ENCODE measurements around the gene MSI2. TPM values are rescaled to one million over a fixed set of nuclear protein-coding genes. Genes with fewer than 3 reads are reported as not detected.

Gene MSI2
- total RNA-seq, 1 donor from 2014 or later, result 54.9 TPM

DNA sequence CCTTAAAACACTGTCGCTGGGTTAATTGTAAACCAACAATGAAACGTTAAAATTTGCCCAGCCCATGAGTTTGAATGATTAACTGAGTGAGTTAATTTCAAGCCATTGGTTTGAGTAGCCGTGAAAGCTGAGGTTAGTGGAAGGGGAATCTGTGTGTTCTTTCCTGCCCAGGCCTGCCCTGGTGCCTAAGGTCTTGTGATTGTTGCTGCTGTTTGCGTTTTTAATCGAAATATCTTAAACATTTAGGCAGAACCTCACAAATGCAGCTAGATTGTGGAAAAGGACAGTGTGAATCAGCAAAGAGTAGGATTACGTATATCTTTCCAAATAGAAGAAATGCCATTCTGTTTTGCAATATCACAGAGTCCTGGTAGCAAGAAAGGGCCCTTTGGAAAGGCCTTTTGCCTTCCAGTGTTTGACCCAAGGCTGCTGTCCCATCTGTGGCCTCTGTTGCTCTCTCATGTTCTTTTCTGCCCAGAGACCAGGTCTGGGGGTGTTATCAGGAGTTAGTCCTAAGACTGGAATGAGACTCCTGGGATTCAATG lies 113.8 kb downstream of the MSI2 start:
- no peak for DNase-seq

GRCh38 chr17:57370619-57371018 lies 114.3 kb downstream of the MSI2 start:
- no peak for DNase-seq

- DNase-seq, result no peak
Observed at GRCh38 chr17:57372156-57372555, 115.8 kb downstream of the MSI2 start.

DNA sequence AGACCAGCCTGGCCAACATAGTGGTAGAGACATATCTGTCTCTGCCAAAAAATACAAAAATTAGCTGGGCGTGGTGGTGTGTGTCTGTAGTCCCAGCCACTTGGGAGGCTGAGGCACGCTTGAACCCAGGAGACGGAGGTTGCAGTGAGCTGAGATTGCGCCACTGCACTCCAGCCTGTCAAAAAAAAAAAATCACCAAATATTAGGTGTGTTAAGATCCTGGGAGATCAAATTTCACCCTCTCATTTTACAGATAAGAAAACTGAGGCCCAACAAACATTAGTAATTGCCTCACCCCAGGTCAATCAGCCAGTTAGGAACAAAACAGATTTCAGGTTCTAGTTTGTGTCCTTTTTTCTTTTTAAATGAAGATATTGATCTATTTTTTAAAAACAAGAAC lies 116.7 kb downstream of the MSI2 start:
- no peak for DNase-seq

DNA sequence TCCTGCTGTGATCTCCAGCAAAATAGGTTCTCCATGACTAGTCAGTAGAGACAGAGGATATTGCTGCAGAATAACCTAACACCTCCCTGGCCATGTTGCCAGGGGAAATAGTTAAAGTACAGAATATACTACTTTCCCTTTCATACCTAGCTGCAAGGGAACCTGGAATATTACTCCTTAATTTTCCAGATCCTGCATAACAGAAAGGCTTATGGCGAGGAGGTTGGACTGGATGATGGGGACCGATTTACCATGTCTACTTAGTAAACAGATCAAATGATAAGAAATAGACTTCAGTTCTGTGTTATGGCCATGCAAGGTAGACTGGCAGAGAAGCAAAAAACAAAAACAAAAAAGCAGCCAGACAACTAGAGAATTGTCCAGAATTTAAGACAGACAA lies 117.4 kb downstream of the MSI2 start:
- no peak for DNase-seq

DNA sequence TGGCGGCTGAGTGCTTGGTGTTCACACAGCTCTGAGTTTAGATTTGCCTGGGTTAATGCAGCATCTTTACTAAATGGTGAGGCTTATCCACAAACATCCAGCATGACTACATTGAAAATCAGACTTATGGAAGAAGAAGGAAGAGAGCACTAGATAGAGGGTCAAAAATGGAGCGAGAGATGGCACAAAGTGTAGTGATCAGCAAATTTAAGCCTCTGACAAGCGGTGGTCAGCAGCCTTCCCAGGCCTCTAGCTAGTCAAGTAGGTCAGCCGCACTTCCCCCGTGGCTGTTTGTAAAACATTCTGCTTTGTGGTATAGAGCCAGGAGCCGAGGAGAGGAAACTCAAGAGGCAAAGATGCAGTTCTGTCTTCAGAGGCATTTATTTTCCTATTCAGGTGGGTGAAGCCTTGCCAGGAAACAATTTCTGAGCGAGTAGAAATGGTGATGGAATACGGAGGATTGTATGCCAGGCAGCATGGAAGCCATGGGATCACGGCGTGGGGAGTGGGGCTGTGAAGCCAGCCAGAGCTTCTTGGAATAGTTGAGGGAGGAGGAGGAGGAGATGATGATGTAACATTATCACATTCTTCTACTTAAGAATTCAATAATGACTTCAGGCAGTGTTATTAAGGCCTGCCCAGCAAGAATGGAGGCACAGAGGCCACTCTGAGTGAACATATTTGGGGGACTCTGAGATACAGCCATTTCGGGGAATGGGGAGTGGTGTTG lies 118.9 kb downstream of the MSI2 start:
- no peak for DNase-seq

GRCh38 chr17:57375770-57376225 lies 119.5 kb downstream of the MSI2 start:
- no peak for DNase-seq

DNA sequence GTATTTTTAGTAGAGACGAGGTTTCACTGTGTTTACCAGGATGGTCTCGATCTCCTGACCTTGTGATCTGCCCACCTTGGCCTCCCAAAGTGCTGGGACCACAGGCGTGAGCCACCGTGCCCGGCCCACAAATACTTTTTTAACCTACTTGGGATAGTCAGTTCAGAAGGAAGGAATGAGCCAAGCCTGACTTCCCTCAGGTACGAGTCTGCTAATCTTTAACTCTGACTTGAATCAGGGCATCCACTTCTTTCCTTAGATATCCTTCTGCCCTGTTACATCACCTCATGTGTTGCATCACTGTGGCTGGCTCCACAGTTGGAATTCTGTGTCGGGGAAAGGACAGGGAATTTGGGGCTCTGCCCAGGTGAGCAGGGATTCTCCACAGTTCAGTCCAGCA lies 120.8 kb downstream of the MSI2 start:
- DNase-seq, result no peak

DNA sequence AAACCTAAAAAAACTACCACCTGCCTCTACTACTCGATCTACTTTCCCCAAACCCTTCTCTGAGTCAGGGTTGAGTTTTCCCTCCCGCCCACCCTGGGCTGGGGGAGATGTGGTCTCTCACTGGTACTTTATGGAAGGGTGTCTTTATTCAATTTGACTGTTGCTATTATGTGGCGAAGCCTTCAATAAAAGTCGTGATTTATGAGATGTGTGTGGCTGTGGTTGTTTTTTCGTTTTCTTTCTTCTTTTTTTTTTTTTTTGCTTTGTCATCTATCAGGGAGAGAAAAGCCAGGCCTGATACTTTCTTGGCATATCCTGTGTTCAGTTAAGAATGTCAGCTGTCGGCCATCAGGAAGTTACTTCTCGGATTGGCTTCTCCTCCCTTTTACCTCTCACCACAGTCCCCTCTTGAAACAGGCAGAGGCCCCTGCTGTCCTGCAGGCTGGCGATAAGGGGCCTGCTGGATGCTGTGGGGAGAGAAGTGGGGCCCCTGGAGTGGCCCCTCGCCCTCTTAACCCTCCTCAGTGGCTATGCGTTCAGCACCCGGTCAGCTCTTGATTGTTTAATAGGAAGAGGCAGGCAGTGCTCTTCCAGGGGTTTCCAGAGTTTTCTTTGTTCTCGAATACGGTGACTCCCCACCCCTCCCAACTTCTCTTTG lies 123.0 kb downstream of the MSI2 start:
- peak; percentile 74 for DNase-seq

- DNase-seq, result no peak
Observed at GRCh38 chr17:57379895-57380434, 123.6 kb downstream of the MSI2 start.

DNA sequence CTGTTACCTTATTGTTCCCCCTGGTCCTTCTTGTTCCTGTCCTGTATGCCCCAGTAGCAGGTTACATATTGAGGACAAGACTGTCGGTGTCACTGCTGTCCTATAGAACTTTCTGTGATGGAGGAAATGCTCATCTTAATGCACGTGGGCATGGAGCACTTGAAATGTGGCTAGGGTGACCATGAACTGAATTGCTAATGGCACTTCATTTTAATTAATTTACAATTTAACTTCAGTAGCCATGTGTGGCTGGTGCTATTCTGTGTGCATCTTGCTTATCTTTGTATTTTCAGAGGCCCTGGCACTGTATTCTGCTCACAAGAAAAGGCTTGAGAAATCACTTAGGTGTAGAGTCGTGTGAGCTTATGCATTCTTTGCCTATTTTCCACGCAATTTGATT lies 125.2 kb downstream of the MSI2 start:
- no peak for DNase-seq

- DNase-seq, result no peak
Observed at GRCh38 chr17:57384219-57384618, 127.9 kb downstream of the MSI2 start.

DNA sequence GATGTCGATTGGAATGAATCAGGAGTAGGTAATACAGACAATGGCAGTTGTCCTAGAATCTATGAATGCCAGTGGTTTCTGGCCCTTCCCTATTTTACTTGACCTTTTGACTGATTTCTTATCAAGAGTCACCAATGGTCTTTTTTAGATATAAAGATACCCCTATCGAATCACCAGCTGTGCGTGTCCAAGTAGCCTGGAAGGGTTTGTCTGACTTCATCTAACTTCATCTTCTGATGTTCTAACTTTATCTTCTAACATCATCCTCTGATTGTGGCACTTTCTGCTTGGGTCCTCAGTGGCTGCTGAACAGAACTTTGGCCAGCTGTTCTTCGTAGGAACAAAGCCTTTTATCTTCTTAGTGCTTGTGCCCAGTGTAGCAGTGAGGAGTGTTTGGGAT lies 129.7 kb downstream of the MSI2 start:
- no peak for DNase-seq

GRCh38 chr17:57387575-57387974 lies 131.3 kb downstream of the MSI2 start:
- no peak for DNase-seq

- no peak for DNase-seq
Observed at GRCh38 chr17:57388131-57388725, 131.9 kb downstream of the MSI2 start.

DNA sequence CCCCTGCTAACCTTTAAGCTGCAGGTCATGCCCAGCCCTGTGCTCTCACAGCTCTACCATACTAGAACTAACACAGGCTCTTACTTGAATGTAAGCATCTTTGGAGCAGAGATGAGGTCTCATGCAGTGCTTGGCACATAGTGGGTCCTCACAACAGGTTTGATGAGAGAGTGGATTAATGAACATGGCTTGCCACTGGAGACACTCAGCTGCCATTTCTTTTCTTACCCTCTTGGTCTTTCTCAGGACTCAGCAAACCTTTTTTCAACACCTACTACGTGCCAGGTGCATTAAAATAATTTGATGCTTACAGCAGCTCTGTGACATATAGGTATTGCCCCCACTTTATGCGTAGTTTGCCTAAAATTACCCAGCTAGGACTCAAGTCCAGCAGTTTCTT lies 133.2 kb downstream of the MSI2 start:
- no peak for DNase-seq

- DNase-seq, result no peak
Observed at GRCh38 chr17:57391076-57391825, 134.9 kb downstream of the MSI2 start.

- DNase-seq, result no peak
Observed at GRCh38 chr17:57391857-57392471, 135.6 kb downstream of the MSI2 start.

GRCh38 chr17:57393368-57393767 lies 137.0 kb downstream of the MSI2 start:
- DNase-seq, result no peak

DNA sequence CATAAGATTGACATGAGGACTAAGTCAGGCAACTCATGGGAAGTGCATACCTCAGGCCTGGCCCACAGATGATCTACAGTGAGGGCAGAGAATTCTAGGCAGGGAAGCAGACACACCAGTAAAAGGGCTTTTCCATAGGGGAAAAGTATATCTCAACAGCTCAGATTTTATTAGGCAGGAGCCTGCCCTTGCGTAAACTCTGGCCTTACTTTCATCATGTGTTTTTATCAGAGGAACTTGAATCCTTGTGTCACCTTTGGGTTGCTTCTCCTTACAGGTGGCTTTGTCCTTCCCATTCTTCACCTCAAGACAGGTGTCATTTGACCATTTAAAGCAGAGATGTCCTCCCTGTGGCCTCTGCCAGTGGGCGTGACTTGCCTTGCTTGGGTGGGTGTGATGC lies 138.1 kb downstream of the MSI2 start:
- DNase-seq, result no peak

DNA sequence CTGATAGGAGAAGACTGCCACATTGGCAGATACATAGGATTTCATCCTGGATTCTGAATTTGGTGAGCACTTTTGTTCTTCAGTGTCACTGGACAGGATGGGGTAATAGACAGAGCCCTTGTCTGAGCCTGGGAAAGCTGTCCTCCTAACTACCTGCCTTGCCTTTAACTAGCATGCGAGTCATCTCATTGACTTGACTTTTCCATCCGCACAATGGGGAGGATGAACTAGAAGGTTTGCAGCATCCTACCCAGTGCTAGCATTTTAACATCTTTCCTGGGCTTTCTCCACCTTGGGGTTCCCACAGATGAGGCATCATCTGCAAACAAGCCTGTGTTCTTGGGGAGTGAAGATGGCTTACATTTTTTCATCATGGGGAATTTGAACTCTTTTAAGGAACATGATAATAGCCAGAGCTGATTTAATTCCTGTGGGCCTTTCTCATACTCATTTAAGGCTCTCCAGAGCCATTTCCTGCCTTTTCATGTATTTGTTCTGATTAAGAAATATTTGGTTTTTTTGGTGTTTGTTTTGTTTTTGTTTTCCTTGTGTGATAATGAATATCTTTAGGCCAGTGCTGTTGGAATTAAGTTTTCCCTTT lies 139.5 kb downstream of the MSI2 start:
- no peak for DNase-seq
